Activated T-helper 1 cell treated with Interleukin-2 at 50 U/mL for 16 hours (primary cell): Measurements from ENCODE around the gene ANKRD9.

ENCODE experiments used
- DNase-seq: peaks from one replicate; pipeline ENCODE4 v3.0.0-alpha.2; 2020; ENCODE audit warnings: low read depth

Gene ANKRD9

DNA sequence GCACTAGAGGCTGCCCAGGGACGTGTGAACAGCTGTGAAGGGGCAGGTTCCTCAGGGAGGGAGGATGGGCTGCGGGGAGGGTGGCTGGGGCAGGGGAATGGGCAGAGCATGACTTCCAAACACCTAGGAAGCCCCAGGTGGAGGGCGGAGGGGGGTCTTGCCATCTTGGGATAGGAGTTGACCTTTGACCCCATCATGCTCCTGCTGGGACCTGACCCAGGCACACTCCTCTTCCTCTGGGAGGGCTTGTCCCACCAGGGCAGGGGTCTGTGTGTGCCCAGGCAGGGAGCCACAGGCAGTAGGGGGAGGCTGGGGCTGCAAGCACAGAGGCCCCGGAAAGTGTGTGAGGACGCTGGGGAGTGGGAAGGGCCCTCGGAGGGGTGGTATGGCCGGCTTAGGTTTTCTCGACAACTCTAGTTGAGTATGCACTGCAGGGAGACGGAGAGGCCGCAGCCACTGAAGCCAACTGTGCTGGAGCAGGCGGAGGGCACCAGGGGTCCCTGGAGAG is 3.3 kb upstream of the ANKRD9 start:
- DNase-seq, result no peak

DNA sequence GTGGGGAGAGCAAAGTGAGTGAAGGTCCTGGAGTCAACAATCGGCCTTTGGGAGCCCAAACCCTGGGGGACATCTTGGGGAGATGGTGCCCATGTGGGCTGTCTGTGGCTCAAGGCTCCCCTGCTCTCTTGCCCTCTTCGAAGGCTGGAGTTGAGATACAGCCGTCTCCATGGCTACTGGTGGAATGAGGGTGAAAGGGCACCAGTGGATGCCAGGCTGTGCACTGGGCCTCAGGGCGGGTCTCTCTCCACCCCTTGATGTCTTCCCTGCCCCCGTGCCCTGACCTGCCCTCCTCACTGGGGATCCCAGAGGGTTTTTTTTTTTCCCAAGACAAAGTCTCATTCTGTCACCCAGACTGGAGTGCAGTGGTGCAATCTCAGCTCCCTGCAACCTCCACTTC is 2.0 kb upstream of the ANKRD9 start:
- DNase-seq, result no peak

DNA sequence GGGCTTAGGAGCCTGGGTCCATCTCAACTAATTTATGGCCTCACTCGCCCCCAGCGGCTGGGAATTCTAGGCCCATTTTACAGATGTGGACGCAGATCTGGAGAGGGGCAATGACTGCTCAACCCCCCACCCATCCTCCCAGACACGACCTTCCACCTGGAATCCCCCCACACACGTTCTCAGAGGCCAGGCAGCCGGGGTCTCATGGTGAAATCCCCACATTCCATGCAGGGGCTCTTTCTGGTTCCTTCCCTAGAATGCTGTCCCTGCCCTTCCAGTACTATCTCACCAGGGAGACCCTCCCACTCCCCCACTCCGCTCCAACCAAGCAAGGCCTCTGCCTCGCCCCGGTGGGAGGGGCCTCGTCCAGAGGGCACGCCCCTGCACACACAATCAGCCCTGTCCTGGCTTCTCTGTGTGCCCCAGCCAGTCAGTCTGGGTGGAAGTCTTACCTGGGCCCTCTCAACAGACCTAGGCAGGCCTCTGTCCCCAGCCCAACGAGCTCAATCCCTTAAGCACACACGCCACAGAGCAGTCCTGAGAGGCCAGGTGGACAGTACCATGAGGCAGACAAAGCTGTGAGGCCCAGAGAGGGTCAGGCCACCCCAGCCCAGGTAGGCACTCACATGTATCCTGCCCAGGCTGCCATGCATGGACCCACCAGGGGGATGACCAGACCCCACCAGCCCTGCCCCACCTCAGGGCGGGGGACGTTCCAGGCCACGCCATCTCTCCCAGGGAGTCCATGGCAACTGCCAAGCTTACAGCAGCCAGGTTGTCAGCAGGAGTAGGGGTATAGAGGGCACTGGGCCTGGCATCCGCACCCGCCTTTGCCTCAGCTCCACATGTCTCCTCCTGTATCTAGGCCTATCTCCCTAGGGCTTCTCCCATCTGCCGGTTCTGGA is 1.3 kb upstream of the ANKRD9 start:
- DNase-seq, result no peak

GRCh38 chr14:102508774-102509745 is 516 bp downstream of the ANKRD9 start:
- no peak for DNase-seq

GRCh38 chr14:102508410-102508773 is 1.2 kb downstream of the ANKRD9 start:
- no peak for DNase-seq

DNA sequence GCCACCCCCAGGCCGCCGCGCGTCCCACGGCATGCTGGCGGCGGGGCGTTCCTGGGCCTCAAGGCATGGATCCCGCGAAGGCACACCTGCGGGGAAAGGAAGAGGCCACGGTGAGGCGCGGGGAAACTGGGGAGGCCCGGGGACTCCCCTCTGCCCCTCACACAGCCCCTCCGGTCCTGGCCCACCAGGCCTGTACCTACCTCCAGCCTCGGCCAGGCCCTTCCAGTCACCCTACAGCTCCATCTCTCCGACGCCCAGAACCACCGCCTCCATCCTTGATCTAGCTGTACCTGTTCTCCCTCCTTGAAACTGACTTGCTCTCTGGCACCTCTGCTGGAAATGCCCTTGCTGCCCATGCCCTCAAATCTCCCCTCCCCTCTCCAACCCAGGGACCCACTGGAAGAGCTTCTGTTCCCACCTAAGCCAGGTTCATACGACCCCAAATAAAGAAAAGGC is 1.7 kb downstream of the ANKRD9 start:
- DNase-seq, result no peak

GRCh38 chr14:102507081-102507856 is 2.3 kb downstream of the ANKRD9 start:
- no peak for DNase-seq

DNA sequence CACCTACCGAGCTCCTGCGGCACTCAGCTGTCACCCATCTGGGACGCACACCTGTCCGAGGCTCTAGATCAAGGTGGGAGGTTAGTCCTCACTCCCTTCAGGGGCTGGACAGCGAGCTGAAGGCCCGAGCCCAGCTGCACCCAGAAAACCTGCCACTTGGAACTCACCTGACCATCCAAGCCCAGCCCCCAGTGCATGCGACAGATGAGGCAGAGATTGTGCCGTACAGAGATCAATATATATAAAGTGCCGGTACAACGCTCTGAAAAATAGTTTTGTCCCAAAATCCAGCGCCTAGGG is 3.0 kb downstream of the ANKRD9 start:
- DNase-seq, result no peak

DNA sequence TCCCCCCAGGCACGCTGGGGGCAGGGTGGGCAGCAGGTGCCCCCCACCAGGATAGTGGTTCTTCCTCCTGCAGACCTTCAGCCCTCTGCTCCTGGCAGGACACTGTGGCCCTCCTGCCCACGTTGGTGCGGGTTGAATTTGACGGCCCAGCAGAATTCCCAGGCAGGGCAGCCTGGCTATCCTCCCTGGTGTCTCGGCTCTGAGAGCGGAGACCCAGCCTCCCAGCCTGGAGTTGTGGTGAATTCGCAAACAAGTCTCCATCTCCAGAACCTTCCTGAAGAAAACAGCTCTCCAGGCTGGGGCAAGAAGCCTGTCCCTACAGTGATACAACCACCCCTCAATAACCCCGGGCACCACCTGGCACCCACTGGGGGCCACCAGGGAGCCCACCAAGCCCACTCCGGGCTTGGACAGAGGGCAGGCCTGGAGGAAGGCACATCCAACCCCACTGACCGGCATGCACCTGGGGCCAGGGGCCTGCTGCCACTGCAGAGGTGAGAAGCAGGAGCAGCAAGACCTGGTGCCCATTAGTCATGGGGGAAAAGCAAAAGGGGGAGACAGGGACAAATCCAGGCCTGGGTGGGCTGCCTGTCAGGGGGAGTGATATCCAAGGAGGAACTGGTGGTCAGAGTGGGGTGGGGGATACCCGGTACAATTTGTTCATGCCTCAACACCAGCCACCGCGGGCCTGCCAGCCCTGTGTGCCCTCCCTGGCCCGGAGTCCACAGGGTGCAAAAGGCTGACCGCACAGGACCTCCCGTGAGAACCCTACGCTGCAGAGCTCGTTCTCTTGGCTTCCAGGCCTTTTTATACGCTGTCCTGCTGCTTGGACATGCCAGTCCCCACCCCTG is 3.6 kb downstream of the ANKRD9 start:
- no peak for DNase-seq

DNA sequence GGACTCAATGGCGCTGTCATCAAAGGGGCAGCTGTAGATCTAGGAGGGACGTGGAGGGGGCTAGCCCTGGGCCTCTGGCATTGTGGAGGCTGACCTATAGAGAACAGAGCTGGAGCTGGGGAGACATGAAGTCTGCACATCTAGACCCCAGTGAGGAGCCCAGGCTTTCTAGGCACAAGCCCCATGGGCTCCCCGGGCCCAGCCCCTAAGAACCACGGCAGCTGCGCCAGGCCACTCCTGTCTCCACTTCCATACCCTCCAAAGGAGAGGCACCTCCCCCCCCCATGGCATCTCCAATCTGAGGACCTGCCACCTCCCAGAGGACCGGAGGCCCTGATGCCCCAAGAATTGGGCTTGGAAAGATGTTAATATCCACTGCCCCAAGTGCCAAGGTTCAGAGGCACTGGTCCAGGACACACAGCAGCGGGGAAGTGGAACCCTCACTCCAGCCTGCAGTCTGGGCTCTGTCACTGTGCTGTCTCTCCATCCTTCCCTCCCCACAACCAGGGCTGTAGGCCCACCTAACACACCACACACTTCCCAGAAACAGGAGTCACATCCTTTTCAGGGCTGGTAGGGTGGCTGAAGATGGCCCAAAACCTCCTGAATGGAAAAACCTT is 4.5 kb downstream of the ANKRD9 start:
- DNase-seq, result no peak

GRCh38 chr14:102504328-102504999 is 5.1 kb downstream of the ANKRD9 start:
- DNase-seq, result no peak

GRCh38 chr14:102503641-102504327 is 5.8 kb downstream of the ANKRD9 start:
- no peak for DNase-seq

DNA sequence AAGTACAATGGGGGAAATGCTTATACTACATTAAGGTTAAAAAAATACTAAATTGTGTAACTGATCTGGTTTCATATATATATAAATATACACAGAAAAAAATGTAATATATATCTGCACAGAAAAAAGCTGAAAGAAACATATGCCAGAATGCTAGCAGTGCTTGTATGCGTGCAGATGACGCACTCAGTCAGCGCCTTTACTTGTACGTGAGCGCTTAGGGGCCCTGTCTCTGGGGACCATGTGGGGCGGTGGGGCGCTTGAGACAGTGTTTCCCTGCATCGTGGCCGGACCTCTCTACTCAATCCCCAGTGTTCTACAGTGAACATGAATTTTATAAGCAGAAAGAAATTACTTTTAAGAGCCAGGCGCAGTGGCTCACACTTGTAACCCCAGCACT is 7.0 kb downstream of the ANKRD9 start:
- DNase-seq, result no peak

- DNase-seq, result no peak
Measured at GRCh38 chr14:102501751-102502315, 7.7 kb downstream of the ANKRD9 start.

- no peak for DNase-seq
Measured at GRCh38 chr14:102500713-102501112, 8.9 kb downstream of the ANKRD9 start.

- DNase-seq, result no peak
Measured at GRCh38 chr14:102500158-102500662, 9.4 kb downstream of the ANKRD9 start.

- no peak for DNase-seq
Measured at GRCh38 chr14:102499401-102500157, 10.0 kb downstream of the ANKRD9 start.

DNA sequence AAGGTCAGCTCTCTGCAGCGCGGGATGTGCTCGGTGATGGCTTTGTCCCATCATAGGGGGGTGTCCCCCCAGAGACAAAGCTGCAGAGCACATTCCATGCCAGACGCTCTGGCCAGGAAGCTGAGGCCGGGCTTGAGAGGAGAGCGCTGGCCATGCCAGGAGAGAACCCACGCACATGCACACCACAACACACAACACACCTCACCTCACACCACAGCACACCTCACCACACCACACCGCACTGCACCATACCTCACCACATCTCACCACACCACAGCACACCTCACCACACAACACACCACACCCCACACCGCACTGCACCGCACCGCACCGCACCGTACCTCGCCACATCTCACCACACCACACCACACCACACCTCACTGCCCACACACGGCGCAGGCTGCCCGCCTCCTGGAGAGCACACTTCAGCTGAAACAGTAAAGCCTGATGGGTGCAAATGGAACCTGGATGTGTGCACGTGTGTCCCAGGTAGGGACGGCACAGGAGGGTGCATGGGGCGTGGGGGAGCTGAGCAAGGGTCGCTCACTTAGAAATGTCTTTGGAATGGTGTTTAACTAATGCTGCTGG is 10.8 kb downstream of the ANKRD9 start:
- DNase-seq, result no peak
